HG02678 (cell line): ENCODE data around the gene ADAM15.

Source experiments
- ATAC-seq: cut with Tn5 transposase; IDR thresholded peaks from one replicate; pipeline ENCODE4 v1.9.1; 2021; ENCODE audit warnings: mild to moderate bottlenecking, moderate library complexity; ENCODE audit not compliant: unreplicated experiment

The ADAM15 gene

DNA sequence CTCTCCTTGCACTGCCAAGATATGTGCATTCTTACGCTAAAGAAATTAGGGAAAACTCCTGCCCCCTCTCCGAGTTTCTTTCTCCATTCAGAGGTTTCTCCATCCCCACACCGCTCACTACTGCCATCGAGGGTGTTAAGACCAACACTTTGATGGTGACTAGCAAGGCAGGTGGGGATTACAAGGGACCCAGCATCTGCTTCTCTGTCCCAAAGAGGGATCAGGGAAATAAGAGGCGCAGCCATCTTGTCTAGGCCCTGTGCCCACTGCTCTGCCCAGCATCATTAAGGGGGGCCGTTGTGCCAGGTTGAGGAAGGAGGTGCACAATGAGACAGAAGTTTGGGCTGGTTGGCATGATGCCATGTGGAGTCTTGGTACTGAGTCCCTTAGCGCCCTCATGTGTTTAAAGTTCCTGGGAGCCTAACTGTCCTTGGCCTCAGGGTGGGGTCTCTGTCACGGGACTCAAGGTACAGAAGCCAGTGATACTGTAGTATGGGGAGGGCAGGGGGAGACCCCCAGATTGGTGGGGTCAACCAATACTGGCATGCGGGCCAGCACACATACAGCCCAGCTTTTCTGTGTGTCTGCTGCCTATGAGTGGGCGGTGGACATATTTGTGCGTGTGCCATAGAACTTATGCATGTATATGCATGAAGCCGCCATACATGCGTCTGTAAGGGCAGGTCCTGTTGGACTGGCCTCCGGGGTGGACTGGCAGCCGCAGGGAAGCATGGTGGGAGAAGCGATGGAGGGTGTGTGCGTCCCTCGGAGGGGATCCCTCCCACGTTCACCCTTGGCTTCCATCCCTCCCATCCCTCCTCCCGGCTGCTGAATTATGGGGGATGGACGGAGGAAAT, 33.0 kb downstream of the ADAM15 start:
- no peak for ATAC-seq

GRCh38 chr1:155084722-155085503, 33.8 kb downstream of the ADAM15 start:
- ATAC-seq = peak; percentile 76

DNA sequence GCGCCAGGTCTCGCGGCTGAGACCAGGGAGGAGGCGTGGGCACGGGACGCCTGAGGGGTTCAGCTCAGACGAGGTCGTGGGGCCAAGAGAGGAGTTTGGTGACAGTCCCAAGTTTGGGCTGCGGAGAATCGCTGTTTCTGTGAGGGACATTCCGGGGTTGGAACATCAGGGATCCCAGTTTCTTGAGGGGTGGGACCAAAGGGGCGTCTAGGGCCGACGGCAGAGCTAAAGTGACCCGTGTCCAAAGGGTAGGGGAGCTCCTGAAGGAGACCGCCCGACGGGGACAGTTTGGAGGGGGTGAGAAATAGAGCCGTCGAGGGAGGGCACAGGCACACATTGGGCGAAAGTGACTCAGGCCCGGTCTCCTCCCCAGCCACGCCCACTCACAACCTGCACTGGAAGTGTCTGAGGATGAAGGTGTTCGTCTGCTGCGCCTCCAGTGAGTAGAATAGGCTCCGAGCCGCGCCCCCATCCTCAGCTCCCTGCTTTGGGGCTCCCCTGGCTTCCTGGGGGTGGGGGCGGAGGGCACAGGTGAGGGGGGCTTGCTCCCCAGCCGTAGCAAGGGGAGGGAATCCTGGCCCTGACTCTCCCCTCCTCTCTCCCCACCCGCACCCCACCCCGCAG, 34.5 kb downstream of the ADAM15 start:
- ATAC-seq = no peak

DNA sequence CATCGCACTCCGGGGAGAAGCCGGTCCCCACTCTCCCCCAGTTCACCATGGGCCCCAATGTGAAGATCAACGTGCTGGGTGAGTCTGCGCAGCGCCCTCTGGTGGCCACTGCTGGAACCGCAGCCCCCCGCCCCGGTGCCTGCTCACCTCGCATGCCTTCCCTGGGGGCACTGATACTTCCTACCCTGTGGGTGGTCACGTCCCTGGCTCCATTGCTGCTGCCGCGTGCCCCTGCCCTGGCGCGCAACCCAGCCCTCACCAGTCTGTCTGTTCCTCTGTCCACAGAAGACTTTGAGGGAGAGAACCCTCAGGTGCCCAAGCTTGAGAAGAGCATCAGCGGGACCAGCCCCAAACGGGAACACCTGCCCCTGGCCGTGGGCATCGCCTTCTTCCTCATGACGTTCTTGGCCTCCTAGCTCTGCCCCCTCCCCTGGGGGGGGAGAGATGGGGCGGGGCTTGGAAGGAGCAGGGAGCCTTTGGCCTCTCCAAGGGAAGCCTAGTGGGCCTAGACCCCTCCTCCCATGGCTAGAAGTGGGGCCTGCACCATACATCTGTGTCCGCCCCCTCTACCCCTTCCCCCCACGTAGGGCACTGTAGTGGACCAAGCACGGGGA, 35.1 kb downstream of the ADAM15 start:
- ATAC-seq = no peak

DNA sequence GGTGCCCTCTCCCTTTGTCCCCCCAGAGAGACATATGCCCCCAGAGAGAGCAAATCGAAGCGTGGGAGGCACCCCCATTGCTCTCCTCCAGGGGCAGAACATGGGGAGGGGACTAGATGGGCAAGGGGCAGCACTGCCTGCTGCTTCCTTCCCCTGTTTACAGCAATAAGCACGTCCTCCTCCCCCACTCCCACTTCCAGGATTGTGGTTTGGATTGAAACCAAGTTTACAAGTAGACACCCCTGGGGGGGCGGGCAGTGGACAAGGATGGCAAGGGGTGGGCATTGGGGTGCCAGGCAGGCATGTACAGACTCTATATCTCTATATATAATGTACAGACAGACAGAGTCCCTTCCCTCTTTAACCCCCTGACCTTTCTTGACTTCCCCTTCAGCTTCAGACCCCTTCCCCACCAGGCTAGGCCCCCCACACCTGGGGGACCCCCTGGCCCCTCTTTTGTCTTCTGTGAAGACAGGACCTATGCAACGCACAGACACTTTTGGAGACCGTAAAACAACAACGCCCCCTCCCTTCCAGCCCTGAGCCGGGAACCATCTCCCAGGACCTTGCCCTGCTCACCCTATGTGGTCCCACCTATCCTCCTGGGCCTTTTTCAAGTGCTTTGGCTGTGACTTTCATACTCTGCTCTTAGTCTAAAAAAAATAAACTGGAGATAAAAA, 35.9 kb downstream of the ADAM15 start:
- no peak for ATAC-seq

- ATAC-seq = no peak
Measured at GRCh38 chr1:155091071-155092051, 40.2 kb downstream of the ADAM15 start.

DNA sequence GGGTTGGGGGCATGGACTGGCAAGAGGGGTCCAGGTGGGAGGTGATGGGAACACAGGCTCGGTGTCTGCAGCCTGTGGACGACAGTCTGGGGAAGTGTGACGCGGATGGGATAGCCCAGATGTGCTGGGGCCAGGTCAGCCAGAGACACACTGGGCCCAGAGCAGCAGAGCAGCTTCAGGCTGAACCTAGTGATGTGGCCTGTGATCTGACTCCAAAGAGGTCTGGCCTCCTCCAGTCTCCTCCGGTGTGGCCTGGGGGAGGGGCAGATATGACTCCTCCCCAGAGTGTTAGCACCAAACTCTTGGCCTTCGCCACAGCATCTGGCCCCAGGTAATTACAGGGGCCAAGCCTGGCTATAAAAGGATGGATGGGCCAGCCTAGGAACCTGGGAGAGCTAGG, 41.0 kb downstream of the ADAM15 start:
- no peak for ATAC-seq

DNA sequence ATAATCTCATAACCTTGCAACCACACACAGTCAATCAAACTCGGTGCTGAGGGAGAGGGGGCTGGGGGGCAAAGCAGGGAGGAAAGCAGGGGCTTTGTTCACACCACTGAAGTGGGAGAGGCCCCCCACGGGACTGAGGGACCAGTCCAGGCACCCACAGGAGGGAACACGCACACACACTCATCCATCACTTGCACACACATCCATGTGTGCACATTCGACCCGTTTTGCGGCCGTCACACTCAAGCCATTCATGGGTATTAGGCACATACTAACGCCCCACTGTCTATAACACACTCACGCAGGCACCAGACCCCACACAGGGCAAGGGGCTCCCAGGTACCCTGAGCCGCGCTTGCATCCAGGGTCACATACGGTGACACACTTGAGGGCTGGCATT, 41.5 kb downstream of the ADAM15 start:
- ATAC-seq = no peak

- ATAC-seq = no peak
Measured at GRCh38 chr1:155093911-155094621, 43.0 kb downstream of the ADAM15 start.

- ATAC-seq = no peak
Measured at GRCh38 chr1:155094622-155094948, 43.5 kb downstream of the ADAM15 start.

DNA sequence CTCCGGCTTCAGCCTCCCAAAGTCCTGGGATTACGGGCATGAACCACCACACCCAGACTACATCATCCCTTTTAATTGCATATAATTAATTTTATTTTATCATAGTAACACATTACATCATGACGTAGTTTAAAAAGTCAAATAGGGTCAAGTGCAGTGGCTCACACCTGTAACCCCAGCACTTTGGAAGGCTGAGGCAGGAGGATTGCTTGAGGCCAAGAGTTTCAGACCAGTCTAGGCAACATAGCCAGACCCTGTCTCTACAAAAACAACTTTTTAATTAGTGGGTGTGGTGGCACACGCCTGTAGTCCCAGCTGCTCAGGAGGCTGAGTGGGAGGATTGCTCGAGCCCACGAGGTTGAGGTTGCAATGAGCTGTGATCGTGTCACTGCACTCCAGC, 48.2 kb downstream of the ADAM15 start:
- ATAC-seq = no peak

- ATAC-seq = no peak
Measured at GRCh38 chr1:155103325-155103724, 52.2 kb downstream of the ADAM15 start.

DNA sequence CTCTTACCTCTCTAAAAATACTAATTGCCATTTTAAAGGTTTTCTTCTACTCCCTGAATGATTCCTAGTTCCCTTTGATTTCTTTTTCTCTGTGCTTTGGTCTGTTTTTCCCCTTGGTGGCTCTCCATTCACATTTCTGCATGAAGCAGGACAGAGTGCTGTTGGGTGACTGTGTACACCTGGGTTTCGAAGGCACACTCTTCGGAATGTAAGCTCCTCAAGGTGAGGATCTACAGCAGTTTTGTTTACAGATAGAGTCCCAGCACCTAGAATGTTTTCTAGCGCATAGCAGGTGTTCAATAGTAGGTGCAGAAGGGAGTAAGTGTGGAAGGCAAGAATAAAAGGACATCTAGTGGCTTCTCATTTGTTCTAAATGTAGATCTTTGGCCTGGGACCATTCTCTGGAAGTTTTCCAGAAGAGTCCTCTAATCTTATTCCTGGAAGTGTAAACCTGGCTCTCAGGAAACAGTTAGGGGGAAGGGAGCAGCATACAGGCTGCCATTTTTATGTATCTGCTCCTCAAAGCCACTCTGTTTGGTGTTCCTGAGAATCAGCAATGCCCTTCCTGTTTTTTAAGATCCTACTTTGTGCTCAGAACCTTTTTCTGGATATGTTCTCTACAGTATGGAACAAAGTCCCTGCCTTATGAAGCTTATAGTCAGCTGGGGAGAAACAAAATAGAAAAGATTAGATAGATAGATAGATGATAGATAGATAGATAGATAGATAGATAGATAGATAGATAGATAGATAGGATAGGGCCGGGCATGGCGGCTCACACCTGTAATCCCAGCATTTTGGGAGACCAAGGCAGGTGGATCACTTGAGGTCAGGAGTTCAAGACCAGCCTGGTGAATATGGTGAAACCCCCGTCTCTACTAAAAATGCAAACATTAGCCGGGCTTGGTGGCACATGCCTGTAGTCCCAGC, 53.8 kb downstream of the ADAM15 start:
- ATAC-seq = no peak

GRCh38 chr1:155105604-155106011, 54.5 kb downstream of the ADAM15 start:
- no peak for ATAC-seq

GRCh38 chr1:155106862-155107261, 55.7 kb downstream of the ADAM15 start:
- no peak for ATAC-seq

GRCh38 chr1:155107309-155108264, 56.5 kb downstream of the ADAM15 start:
- ATAC-seq = no peak

- ATAC-seq = no peak
Measured at GRCh38 chr1:155108296-155108695, 57.2 kb downstream of the ADAM15 start.
